Kidney (tissue), 14 donors: ENCODE measurements around the gene CCL13. TPM values are rescaled to one million over a fixed set of nuclear protein-coding genes. Genes with fewer than 3 reads are reported as not detected.

Experiments
- DNase-seq, 5 donors: peaks; one replicate each; pipeline ENCODE4 v3.0.0-alpha.2; 2013 to 2020
- FAIRE-seq: peaks from 2 replicates; lab custom pipeline; 2012; peaks lifted over from hg19 to GRCh38; lab: Jason Lieb, UNC
- H3K27ac ChIP-seq, 2 donors: one replicate each; pipeline ENCODE4 v1.7.0; 2013; ENCODE audit warnings: low read depth in 2 of 2, low read length in 2 of 2, inconsistent platforms in 1 of 2
- H3K27me3 ChIP-seq: one replicate; pipeline ENCODE4 v1.7.1; 2013; ENCODE audit warnings: low read length, inconsistent platforms; ENCODE audit not compliant: control insufficient read depth, insufficient read depth
- H3K36me3 ChIP-seq, 3 donors: one replicate each; pipeline versions ENCODE4 v1.7.0 to v1.7.1; 2013; ENCODE audit warnings: low read length in 3 of 3, control low read depth in 1 of 3, inconsistent platforms in 1 of 3; ENCODE audit not compliant: insufficient read depth in 3 of 3, control insufficient read depth in 2 of 3
- H3K4me1 ChIP-seq, 3 donors: one replicate each; pipeline versions ENCODE4 v1.7.0 to v1.7.1; 2013; ENCODE audit warnings: low read length in 3 of 3, inconsistent platforms in 1 of 3, low read depth in 1 of 3; ENCODE audit not compliant: control insufficient read depth in 2 of 3, insufficient read depth in 2 of 3
- H3K4me3 ChIP-seq, 3 donors: one replicate each; pipeline versions ENCODE4 v1.7.0 to v1.8.1; 2013; ENCODE audit warnings: low read length in 3 of 3, control low read depth in 1 of 3, inconsistent platforms in 1 of 3
- H3K9ac ChIP-seq, 3 donors: one replicate each; pipeline versions ENCODE4 v1.7.0 to v1.7.1; 2013; ENCODE audit warnings: low read length in 3 of 3, control low read depth in 1 of 3, inconsistent platforms in 1 of 3
- H3K9me3 ChIP-seq, 3 donors: one replicate each; pipeline versions ENCODE4 v1.7.0 to v1.7.1; 2013; ENCODE audit warnings: low read length in 3 of 3, control low read depth in 1 of 3, inconsistent platforms in 1 of 3; ENCODE audit not compliant: control insufficient read depth in 2 of 3, insufficient read depth in 1 of 3
- CTCF ChIP-seq: IDR thresholded peaks from 3 replicates; pipeline ENCODE4 v1.5.1; 2012; ENCODE audit warnings: mild to moderate bottlenecking, moderate library complexity, borderline replicate concordance; ENCODE audit not compliant: insufficient read depth; ENCODE audit errors: extremely low read depth
- intact Hi-C: fragments of 100-400 bp; cut with DNase I; formaldehyde crosslinking; loops from one replicate; pipeline ENCODE4 v1.11.1; 2022
- polyA plus RNA-seq: library from polyadenylated mRNA; stranded (reverse); fragments of 350-450 nt; fragmentation: Illumina TruSeq; extraction: RNeasy Lipid Tissue Mini Kit (QIAGEN cat#74804); gene quantifications from one replicate; pipeline ENCODE4 v1.2.3, GENCODE V29; 2014; ENCODE audit warnings: low read depth, low replicate concordance; ENCODE audit not compliant: insufficient read depth
- total RNA-seq: library from RNA; stranded (reverse); fragmentation: NEBNext Ultra II Directional; extraction: Animal tissue kit (Norgen Biotek cat#: 25700); gene quantifications from one replicate; pipeline ENCODE4 v1.2.1, GENCODE V29; 2021
- donor health status: control.
- donor health status: control.
- donor health status: control.
- donor health status: control.
- donor health status: control.
- donor health status: DM: yes; HTN: yes; CAD: no.
- donor health status: Normal renal cell carcinoma (clear cell type).

CCL13 gene
- total and polyA plus RNA-seq, 2 donors from 2014 or later, result 1.1 TPM; not detected in 1

- H3K4me3 ChIP-seq, result no peak overlapping the region
- FAIRE-seq (no peak), DNase-seq (peak in 1 of 5 donors; percentile 21)
- H3K9ac ChIP-seq, result no peak overlapping the region
- intact Hi-C loops, result no loop called here
- no peaks in the 10 kb centered on the region for H3K36me3 ChIP-seq
- H3K4me1 ChIP-seq, result no peaks in the 10 kb centered on the region
- H3K27ac ChIP-seq, result no peak overlapping the region
- TF ChIP-seq CTCF, result no peak
- H3K9me3 ChIP-seq, result no peaks in the 10 kb centered on the region
- no peaks in the 10 kb centered on the region for H3K27me3 ChIP-seq
Observed at GRCh38 chr17:34352191-34352590, 4.1 kb upstream of the CCL13 start.

- no peak for TF ChIP-seq CTCF
- Histone ChIP-seq H3K27ac (no peak overlapping the region), H3K36me3 (no peaks in the 10 kb centered on the region), H3K4me1 (no peaks in the 10 kb centered on the region), H3K9ac (no peak overlapping the region), H3K4me3 (no peak overlapping the region), H3K27me3 (no peaks in the 10 kb centered on the region), H3K9me3 (no peaks in the 10 kb centered on the region)
- peak; percentile 47 for FAIRE-seq
- no peak for DNase-seq
- intact Hi-C loops, result no loop called here
Observed at GRCh38 chr17:34354637-34355036, 1.6 kb upstream of the CCL13 start.

- no peak overlapping the region for H3K4me3 ChIP-seq
Observed at GRCh38 chr17:34357398-34357797, 1.1 kb downstream of the CCL13 start.

More at GRCh38 chr17:34357398-34357797, 1.1 kb downstream of the CCL13 start:
- intact Hi-C loops, result no loop called here
- no peak for TF ChIP-seq CTCF
- Histone ChIP-seq H3K9ac (no peak overlapping the region), H3K4me1 (no peaks in the 10 kb centered on the region), H3K27ac (no peak overlapping the region), H3K9me3 (no peaks in the 10 kb centered on the region), H3K36me3 (no peaks in the 10 kb centered on the region), H3K27me3 (no peaks in the 10 kb centered on the region)
- DNase-seq (no peak), FAIRE-seq (no peak)
